ENCODE results near the gene SCRT2.
"Not testable (repeated sequence)": the region's sequence is repeated elsewhere in the genome, so short reads cannot be mapped to it uniquely, and the experiment has no call there.

The SCRT2 gene

DNA sequence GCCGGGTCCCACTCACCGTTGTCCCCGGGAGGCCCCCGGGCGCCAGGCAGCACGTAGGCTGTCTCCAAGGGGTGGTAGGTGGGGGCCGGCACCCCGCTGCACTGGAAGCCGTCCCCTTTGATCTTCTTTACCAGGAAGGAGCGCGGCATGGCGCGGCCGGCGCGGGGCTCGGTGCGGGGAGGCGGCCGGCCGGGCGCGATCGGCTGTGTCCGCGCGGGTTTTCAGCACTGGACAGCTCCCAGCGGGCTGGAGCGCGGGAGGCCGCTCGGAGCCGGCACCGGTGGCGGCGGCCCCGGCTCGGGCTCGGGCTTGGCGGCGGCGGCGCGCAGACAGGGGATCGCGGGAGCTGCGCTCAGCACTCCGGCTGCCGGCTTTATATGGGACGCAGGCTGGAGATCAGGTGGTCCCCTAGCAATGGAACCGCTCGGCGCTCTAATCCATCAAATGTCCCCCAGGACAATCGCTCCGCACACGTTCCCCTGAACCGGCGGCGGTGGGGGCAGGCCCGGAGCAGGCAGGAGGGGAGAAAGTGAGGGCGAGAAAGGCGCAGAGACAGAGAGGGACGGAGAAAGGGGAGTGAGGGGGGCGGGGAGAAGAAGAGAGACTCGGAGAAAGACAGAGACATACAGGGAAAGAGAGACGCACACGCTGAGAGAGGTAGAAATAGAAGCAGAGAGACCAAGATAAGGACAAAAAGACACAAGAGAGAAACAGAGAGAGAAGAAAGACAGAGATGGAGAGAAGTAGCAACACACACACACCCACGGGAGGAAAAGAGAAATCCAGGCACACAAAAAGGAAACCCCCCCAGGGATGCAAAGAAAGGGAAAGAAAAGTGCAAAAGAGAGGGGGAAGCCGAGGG is at the start of gene SCRT2:
Gene SCRT2, minus strand, starts transcription at position 350 of the 862 bp plus-strand sequence. Its CDS starts 201 bp downstream, at position 149.
- DNase-seq, result peak in 43 of 56 donors; percentile 7 to 79 (median 40)

DNA sequence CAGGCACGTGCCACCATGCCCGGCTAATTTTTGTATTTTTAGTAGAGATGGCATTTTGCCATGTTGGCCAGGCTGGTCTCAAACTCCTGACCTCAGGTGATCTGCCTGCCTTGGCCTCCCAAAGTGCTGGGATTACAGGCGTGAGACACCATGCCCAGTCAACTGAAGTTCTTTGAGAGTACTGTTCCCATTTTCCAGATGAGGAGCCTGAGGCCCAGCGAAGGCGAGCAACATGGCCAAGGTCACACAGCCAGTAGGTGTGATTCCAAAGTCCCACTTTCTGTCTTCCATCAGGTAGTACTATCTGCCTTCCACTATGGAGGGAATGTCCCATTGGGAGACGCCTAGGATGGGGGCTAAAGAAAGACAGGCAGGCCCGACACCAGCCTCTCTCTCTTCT is 49.2 kb upstream of the SCRT2 start:
- not testable (repeated sequence) for DNase-seq

DNA sequence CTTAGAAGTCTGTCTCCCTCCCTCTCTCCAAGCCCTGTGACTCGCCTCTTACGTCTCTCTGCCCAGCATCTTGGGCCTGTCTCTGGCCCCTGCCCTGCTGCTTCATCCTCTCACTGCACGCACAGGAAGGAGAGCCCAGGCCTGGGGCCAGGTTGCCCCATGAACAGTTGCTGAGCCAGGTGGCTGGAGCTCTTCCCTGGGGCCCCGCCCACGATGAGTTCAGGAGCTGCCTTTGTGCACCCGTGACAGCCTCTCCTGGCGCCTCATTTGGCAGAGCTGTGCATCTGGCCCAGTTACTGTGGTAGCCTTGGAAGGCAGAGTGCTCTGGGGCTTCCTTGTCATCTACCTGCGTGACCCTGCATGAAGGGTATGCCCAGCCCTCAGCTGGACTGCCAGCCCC is 48.2 kb upstream of the SCRT2 start:
- no peak for DNase-seq

DNA sequence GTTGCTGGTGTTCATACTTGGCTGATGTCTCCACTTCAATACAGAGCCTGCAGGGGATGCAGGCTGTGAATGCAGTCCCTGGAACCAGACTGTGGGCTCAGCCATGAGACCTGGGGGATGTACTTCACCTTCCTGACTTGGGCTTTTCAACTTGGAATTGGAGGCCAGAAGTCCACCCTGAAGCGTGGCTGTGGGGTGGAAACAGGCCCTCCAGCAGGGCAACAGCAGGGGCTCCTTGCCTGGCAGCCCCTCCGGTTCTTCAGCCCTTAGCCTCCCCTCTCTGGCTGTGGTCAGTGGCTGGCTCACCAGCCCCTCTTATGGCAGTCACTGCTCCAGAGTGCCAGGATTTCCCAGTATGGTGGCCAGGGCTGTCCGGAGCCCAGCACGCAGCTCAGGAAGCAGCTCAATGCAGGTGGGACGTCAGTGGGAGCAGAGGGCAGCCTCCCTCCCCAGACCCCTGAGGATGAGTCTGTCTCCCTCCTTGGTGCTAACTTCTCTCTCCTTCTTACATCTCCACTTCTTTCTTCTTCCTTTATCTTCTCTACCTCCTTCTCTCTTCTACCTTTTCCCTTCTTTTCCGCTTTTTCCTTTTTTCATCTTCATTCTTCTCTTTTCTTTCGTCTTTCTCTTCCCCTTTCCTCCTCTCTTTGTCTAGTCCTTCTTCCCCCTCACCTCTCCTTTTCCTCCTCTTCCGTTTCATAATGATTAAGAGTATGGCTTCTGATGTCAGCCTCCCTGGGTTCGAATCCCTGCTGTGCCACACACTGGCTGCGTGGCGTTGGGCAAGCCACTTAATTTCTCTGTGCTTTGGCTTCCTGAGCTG is 47.4 kb upstream of the SCRT2 start:
- no peak for DNase-seq

DNA sequence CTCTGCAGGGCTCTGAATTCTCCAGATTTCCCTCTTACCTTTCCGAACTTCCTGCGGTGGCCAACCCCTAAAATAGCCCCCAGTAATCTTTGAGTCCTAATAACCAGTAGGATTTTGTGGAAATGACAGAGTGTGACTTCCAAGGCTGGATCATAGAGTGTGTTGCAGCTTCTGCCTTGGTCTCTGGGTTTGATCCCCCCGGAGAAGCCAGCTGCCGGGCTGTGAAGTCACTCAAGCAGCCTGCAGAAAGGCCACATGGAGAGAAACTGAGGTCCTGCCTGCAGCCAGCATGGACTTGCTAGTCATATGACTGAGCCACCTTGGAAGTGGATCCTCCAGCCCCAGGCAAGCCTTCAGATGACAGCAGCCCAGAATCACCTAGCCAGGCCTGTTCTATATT is 46.3 kb upstream of the SCRT2 start:
- no peak for DNase-seq

DNA sequence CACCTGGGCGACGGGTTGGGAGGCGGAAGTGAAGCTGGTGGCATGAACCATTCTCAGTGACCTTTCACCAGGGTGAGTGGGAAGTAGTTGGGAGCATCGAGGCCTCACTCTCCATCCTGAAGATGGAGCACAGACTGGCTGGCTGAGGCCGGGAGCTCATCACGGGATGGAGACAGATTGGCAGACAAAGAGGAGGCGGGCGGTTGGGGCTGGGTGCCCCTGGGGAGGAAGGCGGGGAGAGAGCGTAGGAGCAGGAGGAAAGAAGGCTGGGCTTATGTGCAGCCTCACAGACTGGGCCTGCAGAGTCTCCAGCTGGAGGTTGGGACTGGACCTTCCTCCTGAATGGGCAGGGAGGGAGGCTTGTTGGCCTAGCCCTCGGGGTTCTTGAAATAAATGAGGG is 44.2 kb upstream of the SCRT2 start:
- peak in 2 of 56 donors; percentile 12 for DNase-seq

DNA sequence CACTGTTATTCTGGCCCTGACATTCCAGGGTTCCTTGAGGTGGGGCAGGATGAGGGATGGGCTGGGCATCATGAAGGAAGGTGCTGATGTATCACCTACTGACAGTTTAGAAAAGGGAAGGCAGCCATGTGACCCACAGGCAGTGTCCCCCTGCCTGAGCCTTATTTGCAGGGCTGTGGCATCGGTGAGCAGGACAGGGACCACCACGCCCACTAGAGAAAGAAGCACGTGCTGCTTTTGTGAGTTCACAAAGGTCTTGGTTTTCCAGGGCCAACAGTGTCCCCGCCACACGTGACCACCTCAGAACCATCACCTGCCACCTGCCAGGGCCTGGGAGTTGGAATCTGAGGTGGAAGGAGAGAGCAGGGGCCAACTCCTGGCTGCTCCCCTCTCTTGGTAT is 43.5 kb upstream of the SCRT2 start:
- DNase-seq, result no peak

DNA sequence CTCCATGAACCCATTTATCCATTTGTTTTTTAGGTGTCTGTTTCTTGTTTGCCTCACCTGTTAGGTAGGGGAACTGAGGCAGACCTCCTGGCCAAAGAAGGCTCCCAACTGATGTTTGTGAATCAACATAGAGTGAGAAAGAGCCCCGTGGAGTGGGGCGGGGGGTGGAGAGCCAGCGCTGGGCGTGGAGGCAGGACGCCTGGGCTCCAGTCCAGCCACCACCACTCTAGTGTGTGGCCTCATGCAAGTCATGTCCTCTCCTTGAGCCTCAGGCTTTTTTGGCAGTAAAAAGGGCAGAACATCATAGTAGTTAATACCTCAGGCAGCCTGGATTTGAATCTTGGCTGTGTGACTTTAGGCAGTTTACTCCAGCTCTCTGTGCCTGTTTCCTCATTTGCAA is 42.2 kb upstream of the SCRT2 start:
- no peak for DNase-seq

DNA sequence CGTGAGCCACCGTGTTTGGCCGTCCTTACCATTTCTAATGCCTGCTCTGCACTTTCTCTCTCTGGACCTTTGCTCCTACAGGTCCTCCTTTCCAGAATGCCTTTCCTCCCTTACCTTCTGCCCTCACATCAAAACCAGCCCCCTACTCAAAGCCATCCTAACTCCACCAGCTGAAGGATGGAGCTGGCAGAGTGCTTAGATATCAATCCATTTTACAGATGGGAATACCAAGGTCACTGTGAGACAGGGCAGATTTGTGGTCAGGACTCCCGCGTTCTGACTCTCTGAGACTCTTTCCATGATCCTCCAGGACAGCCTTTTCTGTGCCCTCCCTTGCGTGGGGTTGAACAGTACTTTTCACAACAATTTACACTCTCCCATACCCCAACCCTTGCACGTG is 41.7 kb upstream of the SCRT2 start:
- DNase-seq, result no peak

DNA sequence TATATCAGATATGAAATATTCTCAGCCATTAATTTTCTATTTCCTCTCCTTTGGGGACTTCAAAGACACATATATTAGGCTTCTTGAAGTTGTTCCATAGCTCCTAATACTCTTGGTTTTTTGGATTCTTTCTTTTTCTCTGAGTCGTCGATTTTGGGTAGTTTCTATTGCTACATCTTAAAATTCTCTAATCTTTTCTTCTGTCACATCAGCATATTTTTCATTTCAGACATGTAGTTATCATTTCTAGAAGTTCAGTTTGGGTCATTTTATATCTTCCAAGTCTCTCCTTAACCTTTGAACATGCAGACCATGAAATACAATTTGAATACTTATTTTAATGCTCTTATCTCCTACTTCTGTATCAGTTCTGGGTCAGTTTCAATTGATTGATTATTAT is 38.9 kb upstream of the SCRT2 start:
- no peak for DNase-seq

DNA sequence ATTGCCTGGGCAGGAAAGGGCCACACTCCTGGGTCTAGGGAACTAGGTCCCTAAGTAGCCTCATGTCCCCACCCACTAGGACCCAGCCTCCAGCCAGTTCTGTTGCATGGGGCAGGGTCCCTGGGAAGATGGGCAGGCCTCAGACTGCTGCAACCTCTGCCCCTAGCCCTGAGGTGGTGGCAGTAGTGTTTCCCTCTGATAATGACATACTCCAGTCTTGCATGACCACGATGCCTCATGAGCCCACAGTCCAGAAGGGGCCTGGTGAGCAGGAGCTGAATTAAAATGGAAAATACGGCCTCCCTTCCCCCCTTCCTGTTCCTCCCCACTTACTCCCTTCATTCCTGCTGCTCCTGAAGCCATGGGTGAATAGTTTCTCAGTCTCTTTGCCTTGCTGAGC is 36.0 kb upstream of the SCRT2 start:
- DNase-seq, result no peak

DNA sequence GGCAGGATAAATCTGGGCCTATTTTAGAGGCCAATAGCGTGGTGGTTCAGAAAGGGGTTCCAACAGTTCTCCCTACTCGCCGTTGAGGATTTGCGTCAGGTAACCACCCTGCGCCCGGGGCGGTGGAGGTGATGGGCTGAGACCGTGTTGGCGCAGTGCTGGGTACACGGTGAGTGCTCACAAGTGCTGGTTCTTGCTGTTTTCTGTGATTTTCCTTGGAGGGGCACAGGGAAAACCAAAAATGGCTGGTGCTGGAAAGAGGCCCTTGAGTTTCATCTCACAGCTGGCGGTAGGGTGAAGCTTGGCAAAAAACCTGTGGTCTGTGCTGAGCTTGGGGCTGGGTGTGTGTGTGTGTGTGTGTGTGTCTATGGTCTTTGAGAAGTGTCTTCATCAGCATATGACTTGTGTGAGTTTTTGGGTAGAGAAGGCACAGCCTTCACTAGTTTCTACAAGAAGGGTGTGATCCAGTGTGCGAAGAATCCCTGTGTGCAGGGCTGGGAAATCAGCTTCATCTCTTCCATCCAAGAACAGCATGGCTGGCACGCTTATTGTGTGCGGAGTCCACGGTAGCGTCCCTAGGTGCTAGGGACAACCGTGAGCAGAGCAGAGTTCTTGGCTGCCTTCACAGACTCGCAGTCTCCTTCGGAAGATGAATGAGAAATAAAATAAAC is 35.3 kb upstream of the SCRT2 start:
- no peak for DNase-seq

DNA sequence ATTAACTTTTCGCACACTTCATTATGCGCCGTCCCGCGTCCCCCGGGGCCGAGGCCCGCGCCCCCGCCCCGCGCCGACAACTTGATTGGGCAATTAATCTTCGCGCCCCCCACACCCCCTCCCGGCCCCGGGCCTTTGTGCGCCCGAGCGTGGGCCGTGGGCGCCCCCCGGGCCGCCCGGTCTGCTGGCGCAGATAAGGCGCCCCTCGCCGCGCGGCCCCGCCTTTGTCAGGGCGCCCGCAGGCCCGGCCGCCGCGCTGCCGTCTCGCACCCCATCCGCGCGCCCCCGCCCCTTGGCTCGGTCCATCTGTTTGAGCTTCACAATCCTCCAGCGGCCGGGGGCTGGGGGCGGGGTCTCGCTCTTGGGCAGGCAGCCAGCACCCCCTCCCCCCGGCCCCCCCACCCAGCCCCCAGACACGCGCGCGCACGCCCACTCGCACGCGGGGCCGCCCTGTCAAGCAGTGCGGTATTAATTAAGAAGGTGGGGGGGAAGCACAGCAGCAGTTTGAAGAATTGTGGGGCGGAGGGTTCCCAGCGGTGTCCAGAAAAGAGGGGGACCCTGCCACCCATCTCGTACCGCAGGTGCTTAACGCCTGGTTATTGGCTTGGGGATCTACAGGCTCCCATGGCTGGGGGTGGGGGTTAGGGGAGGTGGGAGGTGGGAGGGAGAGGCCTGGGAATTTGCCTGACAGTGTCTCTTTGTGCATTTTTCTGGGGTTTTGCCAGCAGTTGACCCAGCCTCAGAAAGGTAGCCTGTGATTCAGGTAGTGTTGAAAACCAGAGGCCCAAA is 34.6 kb upstream of the SCRT2 start:
- peak in 1 of 56 donors; percentile 33 for DNase-seq

DNA sequence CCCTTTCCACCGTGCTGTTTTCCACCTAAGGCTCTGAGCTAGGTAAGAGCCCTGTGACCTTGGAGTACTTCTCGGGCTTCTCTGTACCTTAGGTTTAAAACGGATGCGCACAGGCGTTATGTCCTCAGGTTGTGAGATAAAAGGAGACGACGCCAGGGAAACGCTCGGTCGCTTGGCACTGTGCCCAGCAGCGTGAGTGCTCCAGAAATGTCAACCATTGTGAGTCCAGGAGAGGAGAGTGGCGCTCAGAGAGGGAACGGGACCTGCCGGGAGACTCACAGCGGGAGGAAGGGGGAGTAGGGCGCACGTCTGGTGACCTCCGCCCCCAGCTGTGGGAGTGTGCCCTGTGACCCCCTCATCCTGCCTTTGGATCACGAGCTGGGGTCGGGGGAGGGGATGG is 33.8 kb upstream of the SCRT2 start:
- DNase-seq, result peak in 2 of 56 donors; percentile 11 to 37

DNA sequence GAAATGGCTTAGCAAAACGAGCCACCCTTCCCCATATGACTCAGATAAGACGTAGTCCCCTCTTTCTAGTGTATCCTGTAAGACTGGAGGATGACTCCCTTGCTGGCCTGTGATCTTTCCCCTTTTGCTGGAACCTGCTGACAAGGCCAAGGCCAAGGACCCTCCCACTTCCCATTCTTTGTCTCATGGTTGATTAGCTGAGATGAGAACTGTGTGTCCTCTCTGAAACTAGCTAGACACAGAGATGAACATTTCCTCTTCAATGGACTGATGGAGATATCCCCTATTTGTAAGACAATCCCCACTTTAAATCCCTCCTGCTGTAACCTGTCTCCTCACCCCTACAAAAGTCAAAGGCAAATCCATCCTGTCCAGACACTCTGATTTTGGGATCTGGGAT is 33.4 kb upstream of the SCRT2 start:
- no peak for DNase-seq

DNA sequence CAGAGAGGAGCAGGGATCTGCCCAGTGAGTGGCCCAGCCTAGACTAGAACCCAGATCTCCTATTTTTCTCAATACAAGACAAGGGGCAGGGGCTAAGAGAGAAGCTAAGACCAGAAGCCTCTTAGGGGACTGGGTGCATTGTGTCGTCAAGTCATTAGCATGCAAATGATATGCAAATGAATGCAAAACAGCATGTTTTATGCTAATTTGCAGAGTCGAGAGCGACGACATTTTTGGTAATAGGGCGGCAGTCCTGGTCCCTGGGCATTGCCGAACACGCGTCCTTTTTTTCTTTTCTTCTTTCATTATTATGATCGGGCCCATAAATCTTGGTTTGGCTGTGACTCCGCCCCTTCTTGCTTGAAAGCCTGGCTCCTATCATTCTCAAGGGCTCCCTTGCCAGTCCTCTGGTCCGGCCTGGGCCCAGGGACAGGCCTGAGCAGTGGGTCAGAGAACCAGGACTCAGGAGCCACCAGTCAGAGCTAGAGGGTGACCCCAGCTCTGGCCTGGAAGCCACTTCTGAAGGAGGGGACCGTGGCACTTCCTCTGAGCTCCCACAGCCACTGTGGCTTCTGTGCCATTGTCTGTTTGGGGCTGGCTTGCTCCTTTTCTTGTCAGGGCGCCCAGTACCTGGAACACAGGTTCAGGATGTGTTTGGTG is 32.0 kb upstream of the SCRT2 start:
- no peak for DNase-seq

DNA sequence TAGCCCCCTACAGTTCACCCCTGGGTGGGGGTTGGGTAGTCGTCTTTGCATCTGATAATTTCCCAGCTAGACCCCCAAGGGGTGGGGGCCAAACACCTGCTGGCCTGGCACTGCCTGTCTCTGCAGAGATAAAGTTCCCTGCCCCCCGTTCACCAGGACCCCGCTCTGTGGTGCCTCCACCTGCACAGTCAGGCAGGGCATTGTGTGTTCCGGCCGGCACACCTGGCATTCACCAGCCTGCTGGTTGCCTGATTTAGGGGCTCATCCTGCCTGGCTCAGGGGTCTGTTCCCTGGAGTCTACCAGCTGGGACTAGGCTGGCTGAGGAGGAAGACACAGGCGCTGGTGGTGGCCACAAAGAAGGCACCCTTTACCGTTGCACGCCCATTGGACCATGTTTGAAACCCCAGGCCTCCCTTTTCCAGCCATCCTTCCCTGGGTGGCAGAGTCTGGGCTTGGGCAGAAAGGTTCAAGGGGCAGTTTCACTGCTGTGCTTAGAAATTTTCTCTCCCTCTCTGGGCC is 30.8 kb upstream of the SCRT2 start:
- DNase-seq, result no peak

DNA sequence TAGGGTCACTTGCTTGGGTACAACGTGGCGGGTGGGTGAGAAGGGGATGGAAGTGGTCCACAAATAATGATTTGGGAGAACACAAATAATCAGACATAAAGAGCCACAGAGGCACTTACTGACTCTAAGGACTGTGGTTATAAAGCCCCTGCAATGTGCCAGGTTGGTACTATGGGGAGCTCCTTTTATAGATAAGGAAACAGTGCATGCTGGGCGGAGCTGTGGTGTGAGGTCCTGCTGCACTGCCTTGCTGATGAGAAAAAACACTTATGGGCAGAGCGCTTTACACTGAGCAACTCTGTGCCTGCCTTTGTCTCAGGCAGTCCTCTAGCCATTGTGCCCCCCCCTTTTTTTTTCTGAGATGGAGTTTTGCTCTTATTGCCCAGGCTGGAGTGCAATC is 29.1 kb upstream of the SCRT2 start:
- DNase-seq, result no peak

DNA sequence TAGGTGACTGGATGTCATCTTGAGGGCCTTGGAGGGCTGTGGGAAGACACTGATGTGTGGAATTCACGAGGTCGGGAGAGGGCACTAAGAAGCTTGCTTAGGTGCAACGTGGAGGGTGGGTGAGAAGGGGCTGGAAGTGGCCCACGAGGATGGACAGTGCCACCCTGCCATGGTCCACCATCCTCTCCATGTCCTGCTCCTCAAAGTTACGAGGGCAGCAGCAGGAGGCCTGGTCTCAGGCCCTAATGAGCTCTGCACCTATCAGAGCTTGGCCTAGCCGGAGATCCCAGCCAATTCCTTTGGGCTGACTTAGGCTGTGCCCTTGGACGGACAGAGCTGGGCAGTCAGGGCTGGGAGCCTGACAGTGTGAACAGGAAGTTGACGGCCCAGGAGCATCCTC is 27.8 kb upstream of the SCRT2 start:
- DNase-seq, result no peak

DNA sequence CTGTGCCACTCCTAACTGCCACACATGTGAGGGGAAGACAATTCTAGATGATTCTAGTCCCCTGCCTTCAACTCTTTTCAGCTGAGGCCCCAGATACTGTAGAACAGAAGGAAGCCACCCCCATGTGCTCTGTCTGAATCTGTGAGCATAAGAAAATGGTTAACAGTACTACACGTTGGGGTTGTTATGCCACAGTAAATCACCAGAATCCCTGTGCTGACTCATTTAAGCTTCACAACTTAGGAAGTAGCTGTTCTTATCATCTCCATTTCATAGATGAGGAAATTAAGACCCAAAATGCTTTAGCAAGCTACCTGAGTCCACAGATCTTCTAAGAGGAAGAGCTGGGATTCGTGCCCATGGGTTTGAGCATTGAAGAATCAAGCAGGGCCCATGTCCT is 27.4 kb upstream of the SCRT2 start:
- peak in 2 of 56 donors; percentile 2 to 14 for DNase-seq
